HEK293T (cell line): ENCODE measurements around the gene NPR3.

ENCODE experiments used
- CTCF ChIA-PET: fragments of 350-600 bp; formaldehyde crosslinking; extraction: SDS; loops from one replicate; lab custom pipeline; 2021; ENCODE audit warnings: antibody characterized with exemption, inconsistent platforms; lab: Yijun Ruan, JAX
- POLR2A ChIA-PET: fragments of 350-600 bp; formaldehyde crosslinking; extraction: SDS; loops from one replicate; lab custom pipeline; 2020; ENCODE audit warnings: antibody characterized with exemption, inconsistent platforms; lab: Yijun Ruan, JAX
- DNase-seq: peaks from one replicate; pipeline ENCODE4 v3.0.0; 2012; ENCODE audit warnings: mixed read lengths; ENCODE audit errors: extremely low spot score
- ARNT ChIP-seq: fragments of 450-650 bp; IDR thresholded peaks from 2 replicates; pipeline ENCODE4 v1.6.1; 2017; ENCODE audit warnings: mild to moderate bottlenecking
- BHLHE40 ChIP-seq: fragments of 450-650 bp; IDR thresholded peaks from 2 replicates; pipeline ENCODE4 v1.6.1; 2016; ENCODE audit warnings: mild to moderate bottlenecking, moderate library complexity, borderline replicate concordance
- CTBP1 ChIP-seq: fragments of 450-650 bp; IDR thresholded peaks from 2 replicates; pipeline ENCODE4 v1.6.1; 2016; ENCODE audit warnings: borderline replicate concordance
- ELF4 ChIP-seq: fragments of 450-650 bp; IDR thresholded peaks from 2 replicates; pipeline ENCODE4 v1.6.1; 2017; ENCODE audit warnings: antibody characterized with exemption
- FOXA1 ChIP-seq: fragments of 450-650 bp; IDR thresholded peaks from 2 replicates; pipeline ENCODE4 v1.6.1; 2016; ENCODE audit warnings: mild to moderate bottlenecking
- FOXK2 ChIP-seq: fragments of 450-650 bp; IDR thresholded peaks from 2 replicates; pipeline ENCODE4 v1.6.1; 2016; ENCODE audit warnings: mild to moderate bottlenecking
- FOXM1 ChIP-seq: fragments of 450-650 bp; IDR thresholded peaks from 2 replicates; pipeline ENCODE4 v1.6.1; 2017; ENCODE audit warnings: mild to moderate bottlenecking, borderline replicate concordance
- HDGF ChIP-seq: fragments of 450-650 bp; IDR thresholded peaks from 2 replicates; pipeline ENCODE4 v1.6.1; 2017; ENCODE audit warnings: antibody characterized with exemption, borderline replicate concordance
- L3MBTL2 ChIP-seq: fragments of 450-650 bp; conservative IDR thresholded peaks from 2 replicates; pipeline ENCODE4 v1.6.1; 2016; ENCODE audit warnings: mild to moderate bottlenecking
- LEF1 ChIP-seq: fragments of 450-650 bp; IDR thresholded peaks from 2 replicates; pipeline ENCODE4 v1.6.1; 2017; ENCODE audit warnings: mild to moderate bottlenecking, borderline replicate concordance
- NFRKB ChIP-seq: fragments of 450-650 bp; IDR thresholded peaks from 2 replicates; pipeline ENCODE4 v1.6.1; 2016; ENCODE audit warnings: mild to moderate bottlenecking, moderate library complexity
- PKNOX1 ChIP-seq: fragments of 450-650 bp; IDR thresholded peaks from 2 replicates; pipeline ENCODE4 v1.6.1; 2016
- SP1 ChIP-seq: fragments of 450-650 bp; IDR thresholded peaks from 2 replicates; pipeline ENCODE4 v1.6.1; 2017
- SUZ12 ChIP-seq: fragments of 450-650 bp; IDR thresholded peaks from 2 replicates; pipeline ENCODE4 v1.6.1; 2016; ENCODE audit warnings: mild to moderate bottlenecking
- TARDBP ChIP-seq: fragments of 450-650 bp; IDR thresholded peaks from 2 replicates; pipeline ENCODE4 v1.6.1; 2016
- ZNF384 ChIP-seq: fragments of 450-650 bp; IDR thresholded peaks from 2 replicates; pipeline ENCODE4 v1.6.1; 2016

Gene NPR3

GRCh38 chr5:32710550-32711361, at the start of gene NPR3:
NPR3 (plus strand) TSS chr5:32711321; CDS start chr5:32711777, 456 bp downstream.
- ChIA-PET CTCF (interaction anchor here (0.6 kb wide), 1 partner anchor 720 kb away, joined by 3 read pairs; no protein-coding TSS in a partner anchor), POLR2A (no interaction called here)
- DNase-seq = peak; percentile 21
- TF ChIP-seq SP1 = no peak
- no peak for TF ChIP-seq ZNF384
- TF ChIP-seq FOXK2 = no peak
- no peak for TF ChIP-seq LEF1
- TF ChIP-seq L3MBTL2 = no peak
- no peak for TF ChIP-seq PKNOX1
- TF ChIP-seq CTBP1 = no peak
- no peak for TF ChIP-seq FOXM1
- TF ChIP-seq SUZ12 = no peak
- TF ChIP-seq HDGF = no peak
- TF ChIP-seq ELF4 = no peak

- ChIA-PET CTCF (no interaction called here), POLR2A (no interaction called here)
- DNase-seq = no peak
- TF ChIP-seq ZNF384 = no peak
- no peak for TF ChIP-seq FOXM1
- no peak for TF ChIP-seq TARDBP
- no peak for TF ChIP-seq FOXA1
- TF ChIP-seq ELF4 = no peak
- TF ChIP-seq HDGF = no peak
- TF ChIP-seq PKNOX1 = no peak
- no peak for TF ChIP-seq FOXK2
- no peak for TF ChIP-seq ARNT
Observed at GRCh38 chr5:32664523-32664922, 46.6 kb upstream of the NPR3 start.

GRCh38 chr5:32668552-32668951, 42.6 kb upstream of the NPR3 start:
- DNase-seq = no peak
- ChIA-PET CTCF (no interaction called here), POLR2A (no interaction called here)
- TF ChIP-seq L3MBTL2 = no peak
- TF ChIP-seq BHLHE40 = no peak
- no peak for TF ChIP-seq CTBP1
- TF ChIP-seq PKNOX1 = no peak
- no peak for TF ChIP-seq ARNT
- TF ChIP-seq LEF1 = no peak
- no peak for TF ChIP-seq FOXK2
- no peak for TF ChIP-seq SP1
- no peak for TF ChIP-seq SUZ12
- TF ChIP-seq FOXM1 = no peak
- no peak for TF ChIP-seq FOXA1

DNA sequence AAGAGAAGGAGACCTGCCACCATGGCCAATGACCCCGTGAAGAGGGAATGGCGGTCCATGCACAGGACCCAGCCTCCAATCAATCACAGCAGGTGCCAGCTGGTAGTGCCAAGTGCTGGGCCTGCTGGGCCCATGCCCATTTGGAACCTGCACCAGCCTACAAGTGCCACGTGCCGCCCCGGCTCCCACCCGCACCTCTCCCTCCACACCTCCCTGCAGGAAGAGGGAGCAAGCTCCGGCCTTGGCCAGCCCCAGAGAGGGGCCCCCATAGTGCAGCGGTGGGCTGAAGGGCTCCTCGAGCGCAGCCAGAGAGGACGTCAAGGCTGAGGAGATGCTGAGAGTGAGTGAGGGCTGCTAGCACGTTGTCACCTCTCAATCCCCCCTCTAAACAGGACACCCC, 37.8 kb upstream of the NPR3 start:
- ChIA-PET POLR2A (no interaction called here), CTCF (interaction anchor here (0.6 kb wide), 1 partner anchor 662 kb away, joined by 3 read pairs; no protein-coding TSS in a partner anchor)
- no peak for TF ChIP-seq SUZ12
- TF ChIP-seq L3MBTL2 = no peak
- no peak for TF ChIP-seq ZNF384
- no peak for TF ChIP-seq FOXA1
- no peak for TF ChIP-seq ARNT
- no peak for TF ChIP-seq TARDBP
- no peak for TF ChIP-seq FOXK2
- no peak for TF ChIP-seq PKNOX1
- no peak for TF ChIP-seq CTBP1
- TF ChIP-seq ELF4 = no peak
- TF ChIP-seq NFRKB = no peak
- TF ChIP-seq BHLHE40 = no peak
- no peak for TF ChIP-seq SP1
- TF ChIP-seq LEF1 = no peak
- no peak for TF ChIP-seq HDGF
- no peak for TF ChIP-seq FOXM1
- no peak for DNase-seq

GRCh38 chr5:32677023-32677422, 34.1 kb upstream of the NPR3 start:
- ChIA-PET CTCF (no interaction called here), POLR2A (no interaction called here)
- DNase-seq = no peak
- TF ChIP-seq ARNT (no peak), CTBP1 (no peak), SP1 (no peak), BHLHE40 (no peak), FOXK2 (no peak), PKNOX1 (no peak), ZNF384 (no peak), SUZ12 (no peak), LEF1 (no peak), NFRKB (no peak), ELF4 (no peak), L3MBTL2 (no peak), FOXM1 (no peak), TARDBP (no peak), FOXA1 (no peak)
